Raji (cell line): ENCODE results near the gene CORO2B.

Experiments
- POLR2A ChIP-seq: IDR thresholded peaks from 2 replicates; pipeline ENCODE4 v1.6.1; 2011; ENCODE audit warnings: low read depth, low read length, control low read depth; ENCODE audit not compliant: insufficient read depth

The CORO2B gene

GRCh38 chr15:68651916-68652525 is 73.2 kb downstream of the CORO2B start:
- TF ChIP-seq POLR2A = no peak

- no peak for TF ChIP-seq POLR2A
Measured at GRCh38 chr15:68653031-68653635, 74.3 kb downstream of the CORO2B start.

GRCh38 chr15:68653801-68654200 is 75.0 kb downstream of the CORO2B start:
- no peak for TF ChIP-seq POLR2A

GRCh38 chr15:68654786-68655560 is 76.2 kb downstream of the CORO2B start:
- TF ChIP-seq POLR2A = no peak

- TF ChIP-seq POLR2A = no peak
Measured at GRCh38 chr15:68655686-68656437, 77.1 kb downstream of the CORO2B start.

GRCh38 chr15:68656438-68656739 is 77.6 kb downstream of the CORO2B start:
- TF ChIP-seq POLR2A = no peak

GRCh38 chr15:68658151-68658550 is 79.4 kb downstream of the CORO2B start:
- TF ChIP-seq POLR2A = no peak

- no peak for TF ChIP-seq POLR2A
Measured at GRCh38 chr15:68658641-68659358, 80.0 kb downstream of the CORO2B start.

- TF ChIP-seq POLR2A = no peak
Measured at GRCh38 chr15:68663526-68663925, 84.7 kb downstream of the CORO2B start.

- TF ChIP-seq POLR2A = no peak
Measured at GRCh38 chr15:68666120-68666811, 87.5 kb downstream of the CORO2B start.

GRCh38 chr15:68666812-68667450 is 88.1 kb downstream of the CORO2B start:
- no peak for TF ChIP-seq POLR2A

GRCh38 chr15:68667800-68668625 is 89.2 kb downstream of the CORO2B start:
- no peak for TF ChIP-seq POLR2A

- no peak for TF ChIP-seq POLR2A
Measured at GRCh38 chr15:68668926-68669600, 90.3 kb downstream of the CORO2B start.
